GM20431 (cell line): ENCODE data around the gene CEP97.
"Not testable (repeated sequence)": the region's sequence is repeated elsewhere in the genome, so short reads cannot be mapped to it uniquely, and the experiment has no call there.

Experiments used
- in situ Hi-C: fragments of 300-500 bp; cut with MseI, MboI; formaldehyde crosslinking; loops from one replicate; pipeline ENCODE4 v1.15.0; 2020; ENCODE audit warnings: low sequenced_read_pairs; ENCODE audit not compliant: unreplicated experiment

Gene CEP97

GRCh38 chr3:101724329-101725193 lies at the start of gene CEP97:
Gene CEP97 (plus strand): TSS chr3:101724614. CDS start chr3:101724677, 63 bp downstream.
- in situ Hi-C loops = no loop called here

GRCh38 chr3:101675709-101676215 lies 48.7 kb upstream of the CEP97 start:
- in situ Hi-C loops = no loop called here

GRCh38 chr3:101676216-101676764 lies 48.1 kb upstream of the CEP97 start:
- in situ Hi-C loops = no loop called here

GRCh38 chr3:101676765-101677435 lies 47.5 kb upstream of the CEP97 start, which contains the start of gene ZBTB11:
Gene ZBTB11 (minus strand): TSS chr3:101677132. CDS start chr3:101676914, 218 bp downstream.
- in situ Hi-C loops = no loop called here

- in situ Hi-C loops = no loop called here
These were observed 46.8 kb upstream of the CEP97 start for GRCh38 chr3:101677436-101678286.

GRCh38 chr3:101678837-101679236 lies 45.6 kb upstream of the CEP97 start:
- in situ Hi-C loops = not testable (repeated sequence)

- in situ Hi-C loops = no loop called here
These were observed 43.9 kb upstream of the CEP97 start for GRCh38 chr3:101680466-101680865.

- in situ Hi-C loops = no loop called here
These were observed 39.4 kb upstream of the CEP97 start for GRCh38 chr3:101685050-101685400.

- in situ Hi-C loops = no loop called here
These were observed 38.5 kb upstream of the CEP97 start for GRCh38 chr3:101685870-101686307.

- in situ Hi-C loops = no loop called here
These were observed 37.1 kb upstream of the CEP97 start for GRCh38 chr3:101687142-101687931.

GRCh38 chr3:101689286-101689685 lies 35.1 kb upstream of the CEP97 start:
- in situ Hi-C loops = no loop called here

GRCh38 chr3:101690972-101691371 lies 33.4 kb upstream of the CEP97 start:
- in situ Hi-C loops = no loop called here

GRCh38 chr3:101691685-101692671 lies 32.4 kb upstream of the CEP97 start:
- in situ Hi-C loops = not testable (repeated sequence)

- in situ Hi-C loops = not testable (repeated sequence)
These were observed 30.9 kb upstream of the CEP97 start for GRCh38 chr3:101693540-101693939.

- in situ Hi-C loops = not testable (repeated sequence)
These were observed 29.6 kb upstream of the CEP97 start for GRCh38 chr3:101694836-101695235.

- in situ Hi-C loops = no loop called here
These were observed 28.5 kb upstream of the CEP97 start for GRCh38 chr3:101695779-101696372.
